ENCODE measurements around the gene GNMT.

GRCh38 chr6:43001843-43002242, 41.3 kb downstream of the GNMT start:
- TF ChIP-seq CTCF (IDR thresholded peaks at IDR 0.05) (no peak), EZH2 (IDR thresholded peaks at IDR 0.05; ENCODE audit: borderline replicate concordance, insufficient read depth, low read depth, low read length, poor library complexity, severe bottlenecking) (no peak)
